Measurements from ENCODE around the gene CTBP1.

GRCh38 chr4:1251773-1252066 is 2.8 kb upstream of the CTBP1 start:
- no peak for TF ChIP-seq CTCF (IDR thresholded peaks at IDR 0.05)
- TF ChIP-seq EZH2 (IDR thresholded peaks at IDR 0.05; ENCODE audit: borderline replicate concordance, insufficient read depth, low read depth, low read length, poor library complexity, severe bottlenecking) = no peak
